GM19238 (cell line): ENCODE measurements around the gene DPP6.
"Not testable (repeated sequence)": the region's sequence is repeated elsewhere in the genome, so short reads cannot be mapped to it uniquely, and the experiment has no call there.

Experiments
- DNase-seq: peaks from one replicate; pipeline ENCODE4 v3.0.0; 2011; ENCODE audit warnings: low spot score; ENCODE audit not compliant: insufficient read length

Gene DPP6

GRCh38 chr7:154907651-154908620, 855.7 kb downstream of the DPP6 start:
- no peak for DNase-seq

GRCh38 chr7:154909241-154910105, 857.3 kb downstream of the DPP6 start:
- DNase-seq: no peak

GRCh38 chr7:154910125-154910524, 857.9 kb downstream of the DPP6 start:
- DNase-seq: no peak

DNA sequence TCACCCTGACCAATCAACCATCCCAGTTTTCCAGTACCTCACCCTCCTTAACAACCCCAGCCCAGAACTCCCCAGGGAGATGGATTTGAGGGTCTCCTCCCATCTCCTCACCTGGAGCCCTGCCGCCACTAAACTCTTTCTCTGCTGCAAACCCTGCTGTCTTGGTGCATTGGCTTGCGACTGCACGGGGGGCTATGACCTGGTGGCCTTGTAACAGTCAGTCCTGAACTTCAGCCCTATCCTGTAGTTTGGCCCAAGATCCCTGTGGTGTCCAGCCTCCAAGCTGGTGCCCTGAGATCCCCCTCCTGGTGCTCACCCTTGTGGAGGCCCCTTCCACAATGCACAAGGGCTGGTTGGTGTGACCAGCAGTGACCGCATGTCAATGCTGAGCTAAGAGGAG, 858.8 kb downstream of the DPP6 start:
- no peak for DNase-seq

GRCh38 chr7:154911411-154911810, 859.2 kb downstream of the DPP6 start:
- no peak for DNase-seq

DNA sequence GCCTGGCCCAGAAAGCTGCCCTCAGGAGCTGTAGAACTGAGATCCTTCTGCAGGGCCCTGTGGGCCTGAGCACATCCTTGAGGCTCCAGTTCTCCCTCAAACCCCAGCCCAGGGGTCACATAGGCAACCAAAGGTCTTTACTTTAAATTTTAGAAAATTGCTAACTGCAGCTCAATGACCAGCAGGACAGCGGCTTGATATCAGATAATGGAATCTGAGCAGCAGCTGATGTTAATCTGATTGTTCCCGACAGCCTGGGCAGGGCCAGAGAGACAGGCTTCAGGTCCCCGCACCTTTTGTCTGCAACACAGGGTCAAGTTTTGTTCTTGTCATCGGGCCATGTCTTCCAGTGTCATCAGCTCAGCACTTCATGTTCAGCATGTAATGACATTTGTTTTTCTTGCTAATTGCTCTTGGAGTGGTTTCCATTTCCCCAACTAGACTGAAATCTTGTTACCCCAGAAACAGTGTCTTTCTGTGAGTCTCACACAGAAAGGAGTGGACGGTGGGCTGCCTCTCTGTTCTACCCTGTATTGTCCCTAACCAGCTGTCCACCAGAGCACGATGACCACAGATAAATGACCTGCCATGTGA, 859.8 kb downstream of the DPP6 start:
- DNase-seq: no peak

GRCh38 chr7:154912871-154913637, 860.9 kb downstream of the DPP6 start:
- DNase-seq: no peak

DNA sequence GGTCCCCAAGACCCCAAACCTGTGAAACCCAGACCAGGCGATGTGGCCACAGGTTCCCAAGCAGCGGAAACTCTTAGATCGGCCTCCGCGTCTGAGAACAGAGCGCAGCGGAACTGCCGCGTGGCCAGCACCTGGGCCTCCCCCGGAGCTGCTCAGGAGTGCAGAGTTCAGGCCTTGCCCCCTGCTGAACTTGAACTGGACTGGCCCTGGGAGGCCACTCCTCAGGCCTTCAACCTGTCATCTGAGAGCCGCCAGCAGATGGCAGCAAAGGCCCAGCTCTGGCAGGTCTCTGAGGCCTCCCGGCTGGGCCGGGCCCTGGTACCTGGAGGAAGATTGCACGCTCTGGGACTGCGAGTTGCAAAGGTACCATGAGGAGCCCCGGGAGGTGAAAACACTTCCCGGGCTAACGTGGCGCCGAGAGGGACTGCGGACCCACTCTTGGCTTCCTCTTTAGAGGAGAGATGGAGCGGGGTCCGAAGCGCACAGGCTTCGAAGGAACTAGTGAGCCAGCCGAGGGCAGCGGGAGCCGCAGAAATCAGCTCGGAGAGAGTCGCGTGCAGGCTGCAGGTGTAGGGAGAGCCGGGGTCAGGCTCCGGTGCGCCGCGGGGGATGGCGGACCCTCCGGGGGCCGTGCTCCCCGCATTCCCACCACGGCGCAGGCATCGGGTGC, 861.6 kb downstream of the DPP6 start:
- peak; percentile 77 for DNase-seq

DNA sequence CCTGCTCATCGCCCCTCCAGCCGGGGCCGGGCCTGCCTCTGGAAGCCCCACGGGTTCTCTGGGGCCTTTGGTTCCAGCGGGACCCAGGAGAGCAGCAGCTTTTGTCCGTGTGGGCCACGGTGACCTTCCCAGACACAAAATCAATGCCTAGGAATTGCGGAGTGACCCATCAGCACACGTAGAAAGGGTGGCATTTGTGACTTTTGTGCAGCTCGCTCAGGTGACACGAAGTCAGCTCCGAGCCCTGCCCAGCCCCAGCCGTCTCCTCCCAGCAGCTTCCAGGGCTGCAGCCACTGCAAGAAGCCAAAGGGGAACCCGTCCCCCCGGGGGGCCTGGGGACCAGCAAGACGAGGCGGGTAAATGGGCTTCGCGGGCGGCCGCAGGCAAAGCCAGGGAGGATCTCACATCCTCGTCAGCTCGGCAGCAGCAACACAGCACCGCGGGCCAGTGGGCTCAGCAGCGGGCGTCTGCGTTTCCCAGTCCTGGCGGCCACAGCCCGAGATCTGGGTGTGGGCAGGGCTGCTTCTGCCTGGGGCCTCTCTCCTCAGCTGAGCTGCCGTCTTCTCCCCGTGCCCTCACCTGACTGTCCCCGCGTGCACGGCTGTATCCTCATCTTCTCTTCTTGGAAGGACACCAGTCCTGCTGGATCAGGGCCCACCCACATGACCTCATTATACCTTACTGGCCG, 862.3 kb downstream of the DPP6 start:
- DNase-seq: no peak

DNA sequence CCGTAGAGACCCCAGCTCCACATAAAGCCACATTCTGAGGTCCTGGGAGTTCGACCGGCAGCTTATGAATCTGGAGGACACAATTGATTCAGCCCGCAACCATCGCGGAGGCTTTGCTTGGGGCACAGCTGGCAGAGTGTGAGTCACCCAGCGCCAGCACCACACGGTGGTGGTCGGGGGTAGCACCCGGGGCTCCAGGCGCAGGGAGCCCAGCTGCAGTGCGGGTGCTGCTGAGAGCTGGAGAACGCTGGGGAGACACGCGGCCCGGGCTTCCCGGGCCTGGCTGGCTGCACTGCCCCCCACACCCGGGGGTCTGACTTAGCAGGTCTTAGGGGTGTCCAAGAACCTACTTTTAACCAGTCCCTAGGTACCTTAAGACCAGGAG, 862.8 kb downstream of the DPP6 start:
- DNase-seq: no peak

- DNase-seq: no peak
These were observed 863.4 kb downstream of the DPP6 start for GRCh38 chr7:154915600-154915999.

- DNase-seq: no peak
These were observed 864.2 kb downstream of the DPP6 start for GRCh38 chr7:154916381-154916780.

- no peak for DNase-seq
These were observed 864.9 kb downstream of the DPP6 start for GRCh38 chr7:154916856-154917807.

DNA sequence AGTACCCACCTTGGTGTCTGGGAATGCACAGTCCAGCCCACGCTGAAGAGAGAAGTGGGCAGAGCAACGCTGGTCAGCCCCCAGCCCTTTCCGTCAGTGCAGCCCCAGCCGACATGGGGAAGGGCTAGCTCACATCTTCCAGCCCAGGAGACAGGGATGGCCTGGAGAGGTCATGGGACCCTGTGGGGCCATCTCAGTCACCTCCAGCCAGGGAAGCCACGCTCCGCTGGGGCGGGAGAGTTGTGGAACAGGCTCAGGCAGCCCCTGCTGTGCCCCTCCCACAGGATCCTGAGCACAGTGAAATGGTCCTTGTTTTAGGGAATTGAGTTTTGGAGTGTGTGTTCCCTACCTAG, 865.6 kb downstream of the DPP6 start:
- no peak for DNase-seq

DNA sequence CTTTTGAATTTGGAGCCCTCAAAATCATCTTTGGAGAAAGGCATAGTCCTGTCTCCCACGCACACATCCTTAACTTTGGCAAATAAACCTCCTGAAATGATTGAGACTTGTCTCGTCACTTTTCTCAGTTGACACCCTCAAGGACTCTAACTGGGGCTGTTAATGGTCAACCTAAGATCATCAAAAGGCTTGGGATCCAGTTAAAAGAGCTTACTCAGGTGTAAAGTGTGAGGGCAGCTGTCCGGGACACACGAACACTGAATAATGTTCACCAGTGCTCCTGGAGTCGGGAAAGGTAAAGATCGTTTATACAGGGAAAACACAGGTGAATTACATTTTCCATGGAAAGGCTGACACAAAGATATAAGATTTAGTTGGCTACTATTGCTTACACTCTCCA, 866.1 kb downstream of the DPP6 start:
- DNase-seq: no peak

DNA sequence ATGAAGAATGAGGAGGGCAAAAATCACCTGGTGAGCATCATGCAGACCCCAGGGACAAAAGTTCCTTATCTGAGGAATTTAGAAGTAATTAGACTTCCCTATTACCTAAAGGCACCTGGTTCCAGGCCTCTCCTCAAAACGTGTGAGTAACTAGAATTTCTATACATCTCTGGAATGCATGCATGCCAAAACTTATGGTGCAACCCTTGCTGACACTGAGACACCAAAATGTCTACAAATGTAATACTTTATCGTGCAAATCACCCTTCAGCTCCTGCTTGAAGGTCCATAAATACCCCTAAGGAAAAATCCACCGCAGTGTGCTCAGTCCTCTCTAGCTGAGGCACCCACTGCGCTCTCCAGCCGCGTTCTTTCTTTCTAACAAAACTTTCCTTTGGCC, 866.5 kb downstream of the DPP6 start:
- no peak for DNase-seq

GRCh38 chr7:154919344-154920225, 867.4 kb downstream of the DPP6 start:
- no peak for DNase-seq

DNA sequence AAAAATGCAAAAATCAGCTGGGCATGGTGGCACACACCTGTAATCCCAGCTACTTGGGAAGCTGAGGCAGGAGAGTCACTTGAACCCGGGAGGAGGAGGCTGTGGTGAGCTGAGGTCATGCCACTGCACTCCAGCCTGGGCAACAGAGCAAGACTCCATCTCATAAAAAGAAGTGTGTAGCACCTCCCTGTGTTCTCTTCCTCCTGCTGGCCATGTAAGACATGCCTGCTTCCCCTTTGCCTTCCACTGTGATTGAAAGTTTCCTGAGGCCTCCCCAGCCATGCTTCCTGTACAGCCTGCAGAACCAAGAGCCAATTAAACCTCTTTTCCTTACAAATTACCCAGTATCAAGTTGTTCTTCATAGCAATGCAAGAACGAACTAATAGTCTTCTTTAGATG, 870.3 kb downstream of the DPP6 start:
- not testable (repeated sequence) for DNase-seq
